IMR-90 (cell line): ENCODE data around the gene ABI3.

Experiments
- CEBPB ChIP-seq: IDR thresholded peaks from 2 replicates; pipeline ENCODE4 v1.6.1; 2012; ENCODE audit warnings: low read depth, low read length, improper control_type of control experiment
- CHD1 ChIP-seq: IDR thresholded peaks from 2 replicates; pipeline ENCODE4 v1.6.1; 2012; ENCODE audit warnings: low read depth, low read length, improper control_type of control experiment
- MAZ ChIP-seq: IDR thresholded peaks from 2 replicates; pipeline ENCODE4 v1.6.1; 2012; ENCODE audit warnings: low read depth, mild to moderate bottlenecking, low read length, improper control_type of control experiment, moderate library complexity, borderline replicate concordance
- NFE2L2 ChIP-seq: fragments of 150-350 bp; IDR thresholded peaks from 2 replicates; pipeline ENCODE4 v1.6.1; 2016; ENCODE audit warnings: low read depth, mild to moderate bottlenecking, low read length
- POLR2A ChIP-seq: IDR thresholded peaks from 2 replicates; pipeline ENCODE4 v1.6.1; 2012; ENCODE audit warnings: mild to moderate bottlenecking, low read depth, low read length
- RAD21 ChIP-seq: IDR thresholded peaks from 2 replicates; pipeline ENCODE4 v1.6.1; 2012; ENCODE audit warnings: low read length, improper control_type of control experiment
- RFX5 ChIP-seq: IDR thresholded peaks from 2 replicates; pipeline ENCODE4 v1.8.0; 2012; ENCODE audit warnings: low read depth, mild to moderate bottlenecking, low read length, moderate library complexity
- SMC3 ChIP-seq: fragments of 150-350 bp; IDR thresholded peaks from 2 replicates; pipeline ENCODE4 v1.6.1; 2016; ENCODE audit warnings: low read depth, mild to moderate bottlenecking, antibody characterized with exemption, low read length, moderate library complexity
- TF ChIP-seq, protein P1 (sequence below): fragments of 150-350 bp; IDR thresholded peaks from 2 replicates; pipeline ENCODE4 v1.6.1; 2017; ENCODE audit warnings: mild to moderate bottlenecking, antibody characterized with exemption, low read length, low read depth
- TF ChIP-seq, protein P2 (sequence below): conservative IDR thresholded peaks from 2 replicates; pipeline ENCODE4 v1.5.1; 2012; ENCODE audit warnings: mild to moderate bottlenecking, low read depth, low read length, improper control_type of control experiment
- TF ChIP-seq, protein P3 (sequence below): fragments of 150-350 bp; IDR thresholded peaks from 2 replicates; pipeline ENCODE4 v1.6.1; 2016; ENCODE audit warnings: low read depth, mild to moderate bottlenecking, low read length, moderate library complexity, borderline replicate concordance

DNA sequence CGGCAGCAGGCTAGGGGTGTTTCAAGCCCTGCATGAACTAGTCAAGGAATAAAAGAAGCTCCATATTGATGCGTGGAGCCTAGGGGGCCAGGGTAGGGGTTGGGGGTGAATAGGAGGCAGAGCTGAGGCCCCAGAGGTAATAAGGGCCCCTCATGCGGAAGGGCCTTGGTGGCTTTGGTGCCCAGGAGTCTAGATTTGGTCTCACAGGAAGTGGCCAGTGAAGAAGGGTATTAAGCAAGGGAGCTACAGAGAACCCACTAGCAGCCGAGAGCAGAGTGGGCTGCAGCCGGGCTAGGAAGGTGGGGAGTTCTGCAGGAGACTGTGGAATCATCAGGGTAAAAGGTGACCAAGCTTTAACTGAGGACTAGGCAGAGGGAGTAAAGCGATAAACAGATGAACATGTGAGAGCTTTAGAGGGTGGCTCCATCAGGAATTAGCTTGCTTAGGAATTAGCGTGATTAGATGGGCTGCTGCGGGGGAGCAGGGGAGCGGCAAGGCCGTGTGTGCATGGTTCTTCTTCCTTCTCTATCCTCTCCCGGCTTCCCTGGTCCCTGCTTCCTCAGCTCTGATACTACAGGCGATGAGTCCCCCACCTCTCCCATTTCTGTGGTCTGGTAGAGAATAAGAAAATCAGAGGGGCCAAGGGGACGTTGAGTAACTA lies 10.0 kb upstream of the ABI3 start:
- TF ChIP-seq, protein P1, sequence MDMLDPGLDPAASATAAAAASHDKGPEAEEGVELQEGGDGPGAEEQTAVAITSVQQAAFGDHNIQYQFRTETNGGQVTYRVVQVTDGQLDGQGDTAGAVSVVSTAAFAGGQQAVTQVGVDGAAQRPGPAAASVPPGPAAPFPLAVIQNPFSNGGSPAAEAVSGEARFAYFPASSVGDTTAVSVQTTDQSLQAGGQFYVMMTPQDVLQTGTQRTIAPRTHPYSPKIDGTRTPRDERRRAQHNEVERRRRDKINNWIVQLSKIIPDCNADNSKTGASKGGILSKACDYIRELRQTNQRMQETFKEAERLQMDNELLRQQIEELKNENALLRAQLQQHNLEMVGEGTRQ: no peak
- TF ChIP-seq, protein P2, sequence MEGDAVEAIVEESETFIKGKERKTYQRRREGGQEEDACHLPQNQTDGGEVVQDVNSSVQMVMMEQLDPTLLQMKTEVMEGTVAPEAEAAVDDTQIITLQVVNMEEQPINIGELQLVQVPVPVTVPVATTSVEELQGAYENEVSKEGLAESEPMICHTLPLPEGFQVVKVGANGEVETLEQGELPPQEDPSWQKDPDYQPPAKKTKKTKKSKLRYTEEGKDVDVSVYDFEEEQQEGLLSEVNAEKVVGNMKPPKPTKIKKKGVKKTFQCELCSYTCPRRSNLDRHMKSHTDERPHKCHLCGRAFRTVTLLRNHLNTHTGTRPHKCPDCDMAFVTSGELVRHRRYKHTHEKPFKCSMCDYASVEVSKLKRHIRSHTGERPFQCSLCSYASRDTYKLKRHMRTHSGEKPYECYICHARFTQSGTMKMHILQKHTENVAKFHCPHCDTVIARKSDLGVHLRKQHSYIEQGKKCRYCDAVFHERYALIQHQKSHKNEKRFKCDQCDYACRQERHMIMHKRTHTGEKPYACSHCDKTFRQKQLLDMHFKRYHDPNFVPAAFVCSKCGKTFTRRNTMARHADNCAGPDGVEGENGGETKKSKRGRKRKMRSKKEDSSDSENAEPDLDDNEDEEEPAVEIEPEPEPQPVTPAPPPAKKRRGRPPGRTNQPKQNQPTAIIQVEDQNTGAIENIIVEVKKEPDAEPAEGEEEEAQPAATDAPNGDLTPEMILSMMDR: no peak
- no peak for TF ChIP-seq POLR2A
- TF ChIP-seq CEBPB: no peak
- no peak for TF ChIP-seq RAD21
- no peak for TF ChIP-seq SMC3
- no peak for TF ChIP-seq RFX5
- TF ChIP-seq MAZ: no peak
- TF ChIP-seq, protein P3, sequence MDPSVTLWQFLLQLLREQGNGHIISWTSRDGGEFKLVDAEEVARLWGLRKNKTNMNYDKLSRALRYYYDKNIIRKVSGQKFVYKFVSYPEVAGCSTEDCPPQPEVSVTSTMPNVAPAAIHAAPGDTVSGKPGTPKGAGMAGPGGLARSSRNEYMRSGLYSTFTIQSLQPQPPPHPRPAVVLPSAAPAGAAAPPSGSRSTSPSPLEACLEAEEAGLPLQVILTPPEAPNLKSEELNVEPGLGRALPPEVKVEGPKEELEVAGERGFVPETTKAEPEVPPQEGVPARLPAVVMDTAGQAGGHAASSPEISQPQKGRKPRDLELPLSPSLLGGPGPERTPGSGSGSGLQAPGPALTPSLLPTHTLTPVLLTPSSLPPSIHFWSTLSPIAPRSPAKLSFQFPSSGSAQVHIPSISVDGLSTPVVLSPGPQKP: no peak
- TF ChIP-seq CHD1: no peak
- TF ChIP-seq NFE2L2: no peak
